SHP77 (cell line): ENCODE measurements around the gene ERN1.

Experiments
- DNase-seq, 2 experiments: peaks; one replicate each; lab custom pipeline; 2025; lab: John Stamatoyannopoulos, UW

ERN1 gene

DNA sequence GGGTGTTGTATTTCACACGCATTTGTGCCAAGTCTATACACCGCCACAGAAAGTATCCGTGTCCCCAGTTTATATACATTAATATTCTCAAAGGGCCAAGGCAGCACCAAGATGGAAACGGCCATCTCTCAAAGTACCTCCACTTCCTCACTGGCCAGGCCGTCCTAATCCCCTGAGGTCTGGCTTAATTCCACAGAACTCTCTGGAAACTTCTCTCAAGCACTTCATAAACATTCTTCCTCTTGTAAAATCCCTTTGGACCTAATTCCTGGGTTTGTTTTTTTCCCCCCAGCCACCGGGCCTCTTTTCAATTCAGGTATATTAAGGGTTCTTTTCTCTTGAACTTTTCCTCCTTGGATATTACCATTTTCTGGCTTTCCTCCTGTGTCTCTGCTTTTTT, 5.1 kb upstream of the ERN1 start:
- DNase-seq, result no peak

DNA sequence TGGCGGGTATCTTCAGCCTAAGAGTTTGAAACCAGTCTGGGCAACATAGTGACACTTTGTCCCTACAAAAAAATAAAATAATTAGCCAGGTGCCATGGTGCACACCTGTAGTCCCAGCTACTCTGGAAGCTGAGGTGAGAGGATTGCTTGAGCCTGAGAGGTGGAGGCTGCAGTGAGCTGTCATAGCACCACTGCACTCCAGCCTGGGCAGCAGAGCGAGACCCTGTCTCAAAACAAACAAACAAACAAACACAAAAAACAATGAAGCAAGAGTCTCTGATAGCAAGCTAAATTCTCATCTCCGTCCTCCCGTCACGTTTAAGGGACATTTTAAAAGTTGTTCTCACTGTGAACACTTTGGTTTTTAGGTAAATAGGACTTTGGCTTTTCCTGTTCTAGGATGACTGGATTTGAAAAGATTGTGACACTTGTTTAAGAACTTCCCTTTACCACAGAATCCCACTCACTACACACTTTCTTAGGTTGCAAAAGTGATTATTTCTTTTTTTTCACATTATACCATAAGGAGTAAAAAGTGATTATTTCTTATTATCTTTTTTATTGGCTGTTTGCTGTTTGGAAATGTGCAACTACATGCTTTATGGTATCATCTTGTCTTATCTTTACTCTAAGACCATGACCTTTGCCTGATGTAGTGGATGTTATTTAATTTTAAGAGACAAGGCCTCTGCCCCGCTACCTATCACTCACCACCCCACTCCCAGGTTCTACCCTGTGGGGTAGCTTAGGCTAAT, 4.4 kb upstream of the ERN1 start:
- no peak for DNase-seq

DNA sequence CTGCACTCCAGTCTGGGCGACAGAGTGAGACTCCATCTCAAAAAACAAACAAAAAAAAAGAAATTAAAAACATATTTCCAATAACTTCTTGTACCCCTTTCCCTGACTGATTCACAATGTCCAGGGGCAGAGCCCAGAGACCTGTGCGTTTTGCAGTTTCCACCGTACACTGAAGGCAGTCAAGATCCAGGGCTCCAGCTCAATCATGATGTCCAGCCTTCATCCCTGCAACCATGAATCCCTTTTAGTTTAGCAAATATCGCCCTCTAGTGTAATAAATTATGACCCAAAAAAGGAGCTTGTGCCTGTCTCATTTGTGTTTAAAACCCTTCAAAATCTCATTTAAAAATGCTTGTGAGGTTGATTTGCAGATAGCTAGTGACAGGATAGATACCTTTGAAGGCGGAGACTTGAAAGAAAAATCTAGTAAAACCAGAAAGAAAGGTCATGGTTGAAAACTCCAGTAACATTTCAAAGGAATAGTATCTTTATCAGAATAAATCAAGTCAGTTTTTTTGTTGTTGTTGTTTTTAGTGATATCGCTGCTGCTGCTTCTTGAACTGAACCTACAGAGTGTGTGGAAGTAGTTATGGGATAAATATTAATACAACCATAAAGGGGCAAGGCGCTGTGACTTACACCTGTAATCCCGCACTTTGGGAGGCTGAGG, 3.7 kb upstream of the ERN1 start:
- DNase-seq, result peak; percentile 58 to 70

DNA sequence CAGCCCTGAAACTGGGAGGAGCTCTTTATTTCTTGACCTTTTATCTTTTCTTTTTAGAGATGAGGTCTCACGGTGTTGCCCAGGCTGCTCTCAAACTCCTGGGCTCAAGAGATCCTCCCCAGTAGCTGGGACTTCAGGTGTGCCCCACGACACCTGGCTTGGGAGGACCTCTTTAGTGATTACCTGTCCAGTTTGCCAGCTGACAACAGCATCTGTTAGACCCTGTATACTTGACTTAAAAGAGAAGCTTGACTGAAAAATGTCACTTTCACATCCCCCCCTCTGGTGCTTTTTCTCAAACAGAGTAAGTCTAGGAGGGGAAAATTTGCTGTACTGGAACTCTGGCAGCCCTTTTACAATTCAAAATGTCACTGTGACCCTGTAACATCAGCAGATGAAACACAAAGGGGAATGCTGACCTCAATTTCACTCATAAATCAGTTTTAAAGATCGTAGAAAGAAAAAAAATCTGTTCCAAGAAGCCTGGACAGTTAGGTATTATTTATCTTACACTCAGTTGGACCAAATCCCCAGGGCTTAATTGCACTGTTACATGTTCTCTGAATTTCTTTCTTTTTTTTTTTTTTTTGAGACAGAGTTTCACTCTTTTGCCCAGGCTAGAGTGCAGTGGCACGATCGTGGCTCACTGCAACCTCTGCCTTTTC, 1.8 kb upstream of the ERN1 start:
- no peak for DNase-seq

DNA sequence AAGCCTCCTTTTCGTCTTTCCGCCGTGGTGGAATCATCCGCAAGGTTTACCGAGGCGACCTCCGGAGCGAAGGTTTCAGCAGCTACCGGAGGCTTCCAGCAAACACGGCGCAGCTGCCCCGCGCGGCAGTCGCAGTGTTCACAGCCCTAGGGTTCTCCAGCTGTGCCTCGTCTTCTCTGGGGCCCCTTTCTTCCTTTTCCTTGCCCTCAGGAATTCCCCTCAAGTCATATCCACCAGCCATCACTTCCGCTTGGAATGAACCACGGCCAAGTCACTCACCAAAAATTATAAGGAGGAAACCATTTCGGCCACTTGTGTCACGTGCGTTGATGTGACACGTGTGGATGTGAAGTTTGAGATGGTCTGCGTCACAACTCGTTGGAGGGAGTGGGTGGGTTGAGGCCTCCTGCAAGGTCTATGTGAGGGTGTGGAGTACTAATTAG, 636 bp upstream of the ERN1 start:
- DNase-seq, result peak in 1 of 2 experiments; percentile 65

DNA sequence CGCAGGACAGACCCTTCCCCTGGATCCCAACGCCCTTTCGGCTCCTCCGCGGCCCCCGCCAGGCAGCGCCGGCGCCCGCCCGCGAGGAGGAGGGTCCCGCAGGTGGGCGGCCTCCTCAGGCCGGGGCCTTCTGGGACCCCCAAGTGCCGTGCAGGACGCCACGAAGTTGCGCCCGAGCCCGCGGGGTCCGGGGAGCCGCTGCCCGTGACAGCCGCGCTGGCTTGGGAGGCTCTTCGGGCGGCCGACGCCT, 504 bp downstream of the ERN1 start:
- DNase-seq, result no peak

DNA sequence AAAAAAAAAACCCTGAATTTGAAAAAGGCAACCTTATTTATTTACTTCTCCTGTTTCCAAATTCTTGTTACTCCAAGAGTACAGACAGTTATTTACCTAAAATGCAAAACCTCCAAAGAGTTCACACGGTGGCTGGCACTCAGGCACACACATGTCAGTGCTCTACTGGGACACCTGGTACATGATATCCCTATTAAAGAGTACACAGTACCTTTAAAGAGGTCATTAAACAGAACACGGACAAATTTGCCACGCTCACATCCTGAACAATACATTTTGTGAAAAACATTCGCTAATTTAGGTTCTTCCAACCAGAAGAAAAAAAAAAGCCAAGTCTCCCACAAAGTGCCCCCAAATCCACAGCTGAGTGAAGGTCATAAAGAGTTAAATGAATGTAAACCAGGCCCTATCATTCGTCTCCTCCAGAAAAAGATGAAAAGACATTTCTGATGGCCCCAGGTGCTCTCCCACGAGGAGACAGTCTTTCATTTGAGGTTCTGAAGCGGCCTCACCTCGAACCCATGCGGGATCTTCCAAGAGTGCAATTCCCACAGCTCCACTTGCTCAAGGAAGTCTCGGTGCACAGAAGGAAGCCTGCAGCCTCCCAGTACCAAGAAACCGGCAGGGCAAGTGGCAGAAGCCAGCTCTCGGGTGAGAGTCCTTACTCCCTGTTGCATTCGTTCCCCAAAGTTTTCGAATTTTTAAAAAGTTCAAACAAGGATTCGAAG, 993 bp downstream of the ERN1 start:
- DNase-seq, result no peak

DNA sequence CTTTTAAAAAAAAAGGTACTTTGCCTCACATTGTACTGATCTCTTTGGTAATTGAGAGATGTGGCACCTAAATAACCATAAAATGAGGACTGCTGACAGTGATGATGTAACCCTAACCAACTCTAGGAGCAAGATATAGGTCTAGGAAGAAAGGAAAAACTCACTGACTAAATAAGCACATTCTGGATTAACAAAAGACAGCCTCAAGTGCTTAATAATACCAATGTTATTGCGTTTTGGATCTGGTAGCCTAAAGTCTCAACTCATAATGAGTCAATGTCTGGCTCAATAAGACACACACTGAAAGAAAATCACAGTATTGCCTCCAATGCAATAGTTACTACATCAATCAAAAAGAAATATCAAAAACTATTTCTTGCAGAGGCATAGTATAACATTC, 3.0 kb downstream of the ERN1 start:
- DNase-seq, result no peak

DNA sequence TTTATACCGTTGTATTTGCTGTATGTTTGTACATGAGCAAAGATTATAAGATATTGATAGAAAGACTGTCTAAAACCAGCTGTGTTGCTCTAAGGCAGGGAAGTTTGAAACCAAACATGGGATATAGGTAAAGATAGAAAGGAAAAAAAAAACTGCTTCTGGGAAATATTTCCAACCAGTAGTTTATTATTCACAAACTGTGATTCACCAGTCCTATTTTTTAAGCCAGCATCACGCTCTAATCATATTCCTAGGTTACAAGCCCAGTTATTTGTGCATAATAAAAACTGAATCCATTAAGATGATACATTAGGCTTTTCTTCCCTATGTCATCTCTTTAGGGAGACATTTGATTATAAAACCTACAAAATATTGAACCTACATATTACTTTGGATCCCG, 4.0 kb downstream of the ERN1 start:
- DNase-seq, result no peak

DNA sequence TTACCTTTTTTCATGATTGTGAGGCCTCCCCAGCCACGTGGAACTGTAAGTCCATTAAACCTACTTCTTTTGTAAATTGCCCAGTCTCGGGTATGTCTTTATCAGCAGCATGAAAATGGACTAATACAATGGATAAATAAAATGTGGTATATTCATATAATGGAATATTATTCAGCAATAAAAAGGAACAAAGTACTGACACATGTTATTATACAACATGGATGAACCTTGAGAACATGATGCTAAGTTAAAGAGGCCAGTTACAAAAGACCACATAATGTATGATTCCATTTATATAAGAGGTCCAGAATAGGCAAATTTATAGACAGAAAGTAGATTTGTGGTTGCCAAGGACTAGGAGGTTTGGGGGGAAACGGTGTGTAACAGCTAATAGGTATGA, 5.3 kb downstream of the ERN1 start:
- no peak for DNase-seq

DNA sequence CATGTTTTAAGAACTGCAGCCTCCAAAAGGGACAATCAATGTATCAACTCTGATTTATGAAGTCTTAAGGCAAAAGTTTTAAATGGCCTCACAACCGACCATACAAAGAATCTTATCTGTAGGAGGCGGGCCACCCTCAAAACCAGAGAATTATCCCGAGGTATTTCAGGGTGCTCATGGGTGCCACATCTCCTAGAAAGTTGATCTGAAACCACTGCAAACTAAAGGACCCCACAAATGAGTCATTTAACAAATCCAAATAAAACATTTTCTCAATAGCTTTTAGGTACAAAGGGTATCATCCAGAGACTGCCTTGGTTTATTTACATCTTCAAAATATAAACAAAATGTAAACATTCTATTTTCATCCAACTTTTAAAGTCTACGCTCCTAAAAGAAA, 6.8 kb downstream of the ERN1 start:
- no peak for DNase-seq

DNA sequence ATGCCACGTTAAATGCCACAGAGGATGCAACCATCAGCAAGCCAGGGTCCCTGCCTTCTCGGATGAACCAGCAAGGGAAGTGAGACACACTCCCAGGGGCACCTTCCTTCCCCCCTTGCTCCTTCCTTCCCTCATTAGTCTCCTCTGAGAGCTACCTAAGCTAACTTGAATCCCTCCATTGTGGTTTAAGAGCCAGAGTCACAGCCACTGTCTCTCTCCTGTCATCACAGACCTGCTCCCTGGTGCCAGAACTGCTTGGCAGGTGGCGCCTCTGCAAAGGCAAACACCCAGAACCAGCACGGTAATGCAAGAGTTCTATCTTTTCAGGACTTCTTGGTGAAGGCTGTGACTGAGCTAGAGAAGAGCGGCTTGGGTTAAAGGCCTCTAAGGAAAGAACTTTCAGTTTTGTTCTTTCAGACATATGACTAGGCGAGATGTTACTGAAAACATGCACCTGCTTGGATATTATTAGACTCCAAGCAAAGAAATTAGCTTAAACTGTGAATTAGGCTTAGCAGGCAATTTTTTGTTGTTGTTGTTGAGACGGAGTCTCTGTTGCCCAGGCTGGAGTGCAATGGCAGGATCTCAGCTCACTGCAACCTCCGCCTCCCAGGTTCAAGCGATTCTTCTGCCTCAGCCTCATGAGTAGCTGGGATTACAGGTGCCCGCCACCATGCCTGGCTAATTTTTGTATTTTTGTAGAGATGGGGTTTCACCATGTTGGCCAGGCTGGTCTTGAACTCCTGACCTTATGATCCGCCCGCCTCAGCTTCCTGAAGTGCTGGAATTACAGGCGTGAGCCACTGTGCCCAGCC, 8.8 kb downstream of the ERN1 start:
- peak in 1 of 2 experiments; percentile 9 for DNase-seq

DNA sequence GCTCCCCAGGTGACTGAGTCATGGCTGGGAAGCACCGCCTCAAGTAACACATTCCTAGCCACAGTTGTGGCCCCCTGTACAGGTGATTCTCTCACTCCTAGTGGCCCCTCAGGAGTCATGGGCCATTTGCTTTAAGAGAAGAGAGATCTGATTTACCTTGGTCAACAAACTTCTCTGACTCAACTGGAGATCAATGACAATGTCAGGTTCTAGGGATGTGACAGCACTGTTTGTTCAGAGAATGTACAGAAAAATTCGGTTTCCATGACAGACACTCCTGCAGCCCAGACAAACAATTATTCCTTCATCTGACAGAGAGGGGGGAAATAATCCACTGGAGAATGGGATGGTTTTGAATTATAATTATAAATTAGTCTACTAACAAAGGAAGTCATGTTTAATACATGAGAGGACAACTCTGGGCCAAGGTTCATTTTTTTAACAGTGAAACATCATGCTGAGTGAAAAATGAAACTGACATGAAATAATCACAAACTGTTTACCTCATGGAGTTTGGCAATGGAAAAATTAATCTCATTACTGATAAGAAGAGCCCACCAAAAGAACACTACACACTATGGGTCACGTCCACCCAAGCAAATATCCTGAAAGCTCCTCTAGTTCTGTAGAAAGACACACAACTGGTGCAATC, 9.7 kb downstream of the ERN1 start:
- DNase-seq, result no peak

DNA sequence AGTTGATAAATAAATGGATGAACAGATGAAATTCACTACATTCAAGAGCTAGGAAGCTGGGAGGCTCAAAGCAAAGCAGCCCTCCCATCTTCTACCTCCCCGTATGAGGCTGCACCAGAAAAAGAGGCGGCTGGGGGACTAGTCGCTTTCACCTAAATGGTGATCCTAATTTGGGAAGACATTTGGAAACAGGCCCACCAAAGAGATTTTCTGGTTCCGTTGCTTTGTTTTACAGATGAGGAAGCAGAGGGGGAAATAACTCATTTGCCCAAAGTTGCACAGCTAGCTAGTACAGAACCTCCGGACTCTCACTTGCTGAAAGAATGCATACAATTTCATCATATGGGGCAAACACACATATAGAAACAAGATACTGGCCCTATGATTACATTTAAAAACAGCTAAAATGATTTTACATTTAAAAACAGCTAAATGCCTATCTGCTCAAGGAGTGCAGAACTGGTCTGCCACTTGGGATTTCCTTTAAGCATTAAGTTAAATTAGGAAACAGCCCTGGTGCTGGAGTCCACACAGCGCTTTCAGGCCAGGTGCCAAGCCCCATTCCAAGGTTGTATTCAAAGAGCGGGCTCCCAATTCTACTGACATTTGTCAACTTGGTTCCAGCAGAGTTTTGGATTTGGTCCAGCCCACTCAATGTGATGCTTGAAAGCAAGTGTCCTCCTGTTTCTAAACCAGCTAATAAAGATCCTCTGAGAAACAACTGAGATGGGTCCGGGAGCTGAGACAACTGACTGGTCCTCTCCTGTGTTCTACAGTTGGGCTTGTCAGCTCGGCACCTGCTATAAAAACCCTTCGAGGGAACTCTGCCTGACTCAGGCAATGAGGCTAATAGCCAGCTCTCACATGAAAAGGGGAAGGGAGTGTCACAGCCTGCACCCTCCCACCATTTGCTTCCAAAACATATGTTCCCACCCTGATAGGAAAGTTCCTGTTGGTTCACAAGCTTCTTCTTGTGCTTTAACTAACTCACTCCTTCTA, 11.7 kb downstream of the ERN1 start:
- peak; percentile 12 to 46 for DNase-seq

DNA sequence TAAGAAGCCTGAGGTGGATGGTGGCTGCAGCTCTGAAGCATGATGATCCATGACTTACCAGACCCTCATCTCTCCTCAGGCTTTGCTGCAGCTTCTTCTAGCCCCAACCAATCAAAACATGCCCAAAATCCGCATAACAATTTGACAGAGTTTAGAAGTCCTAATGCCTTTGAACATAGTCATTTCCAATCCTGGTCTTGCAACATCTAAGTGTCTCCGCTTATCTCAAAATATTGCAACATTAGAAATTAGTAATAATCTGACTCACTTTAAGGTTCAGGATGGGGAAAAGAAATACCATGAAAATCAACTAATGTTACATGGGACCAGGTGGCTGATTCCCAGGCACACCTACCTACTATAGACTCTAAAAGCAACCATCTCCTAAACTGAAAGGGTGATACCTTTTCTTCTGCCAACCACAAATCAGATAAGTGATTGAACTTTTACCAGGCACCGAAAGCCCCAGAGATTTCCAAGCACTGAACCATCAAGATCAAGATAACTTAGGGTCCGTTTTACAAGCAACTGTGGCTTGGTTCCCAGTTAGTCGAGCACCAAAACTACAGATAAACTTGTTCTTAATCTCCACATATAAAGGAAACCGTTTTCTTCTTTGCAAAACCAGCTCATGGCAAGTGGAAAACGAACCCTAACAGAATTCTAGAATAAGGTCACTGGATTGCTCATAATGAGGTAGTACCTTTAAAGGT, 14.0 kb downstream of the ERN1 start:
- no peak for DNase-seq

DNA sequence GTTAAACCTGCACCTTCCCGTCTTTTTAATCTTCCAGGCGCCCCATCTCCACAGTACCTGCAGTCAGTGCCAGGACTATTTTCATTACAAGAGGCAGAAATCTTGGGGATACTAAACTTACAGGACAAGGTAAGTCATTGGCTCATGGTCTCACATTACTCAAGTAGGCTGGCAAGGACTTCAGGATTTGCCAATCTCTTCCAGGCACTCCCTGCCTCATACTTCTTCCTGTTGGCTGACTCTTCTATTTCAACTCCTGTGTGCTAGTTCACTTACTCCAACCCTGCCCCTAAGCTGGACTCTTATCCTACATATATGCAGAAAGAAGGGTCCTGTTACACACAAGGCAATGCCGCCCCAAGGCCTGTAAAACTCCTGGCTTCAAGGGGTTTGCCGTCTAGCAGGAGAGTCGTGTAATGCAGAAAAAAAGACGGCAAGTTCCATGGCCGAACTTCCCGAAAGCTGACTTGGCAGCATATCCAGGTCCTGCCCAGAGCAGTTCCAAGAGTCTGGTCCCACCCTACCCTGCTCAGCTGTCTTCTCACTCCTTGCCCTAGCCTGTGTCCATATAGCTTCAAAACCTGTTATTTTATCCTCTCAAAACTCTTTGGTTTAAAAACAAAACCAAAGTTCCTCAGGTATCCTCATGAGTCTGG, 14.8 kb downstream of the ERN1 start:
- no peak for DNase-seq

DNA sequence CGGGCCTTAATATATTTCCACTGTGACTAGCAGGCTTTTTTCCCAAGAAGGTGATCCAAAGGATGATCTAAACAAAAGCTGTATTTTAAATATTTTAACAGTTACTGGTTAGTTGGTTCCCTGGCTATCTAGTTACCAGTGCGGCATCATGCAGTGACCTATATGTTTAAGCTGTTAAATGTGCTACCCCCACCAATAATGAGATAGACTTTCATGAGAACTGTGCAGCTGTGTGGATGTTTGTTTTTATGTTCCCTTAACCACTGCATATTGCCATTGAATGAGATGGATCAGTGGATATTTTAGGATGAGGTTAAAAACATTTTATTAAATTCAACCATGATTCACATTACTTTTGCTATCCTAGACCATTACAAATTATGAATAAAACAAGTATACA, 16.9 kb downstream of the ERN1 start:
- DNase-seq, result no peak

DNA sequence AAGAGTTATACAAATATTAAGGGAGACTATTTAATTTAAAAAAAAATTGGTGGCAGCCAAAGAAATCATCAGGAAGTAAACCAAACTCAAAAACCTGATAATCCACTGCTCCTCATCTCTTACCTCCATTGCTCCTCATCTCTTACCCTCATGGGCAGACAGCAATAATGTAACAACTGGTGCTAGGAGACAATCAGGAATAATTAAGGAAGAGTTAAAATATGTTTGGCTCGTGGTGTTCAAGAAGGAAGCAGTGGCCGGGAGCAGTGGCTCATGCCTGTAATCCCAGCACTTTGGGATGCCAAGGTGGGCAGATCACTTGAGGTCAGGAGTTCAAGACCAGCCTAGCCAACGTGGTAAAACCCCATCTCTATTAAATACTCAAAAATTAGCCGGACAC, 18.1 kb downstream of the ERN1 start:
- DNase-seq, result no peak
